Ishikawa (cell line): Measurements from ENCODE around the gene DIP2C.

Source experiments
- CEBPB ChIP-seq: IDR thresholded peaks from 2 replicates; pipeline ENCODE4 v1.6.1; 2012
- CREB1 ChIP-seq: IDR thresholded peaks from 2 replicates; pipeline ENCODE4 v1.6.1; 2012; ENCODE audit warnings: low read depth
- EGR1 ChIP-seq: IDR thresholded peaks from 2 replicates; pipeline ENCODE4 v1.6.1; 2012
- EP300 ChIP-seq: IDR thresholded peaks from 2 replicates; pipeline ENCODE4 v1.6.1; 2012; ENCODE audit warnings: borderline replicate concordance
- FOXM1 ChIP-seq: IDR thresholded peaks from 2 replicates; pipeline ENCODE4 v1.6.1; 2012; ENCODE audit warnings: low read depth, borderline replicate concordance
- MAX ChIP-seq: IDR thresholded peaks from 2 replicates; pipeline ENCODE4 v1.6.1; 2012
- NFIC ChIP-seq: IDR thresholded peaks from 2 replicates; pipeline ENCODE4 v1.6.1; 2012
- RAD21 ChIP-seq: IDR thresholded peaks from 2 replicates; pipeline ENCODE4 v1.6.1; 2012; ENCODE audit warnings: low read depth
- REST ChIP-seq: IDR thresholded peaks from 2 replicates; pipeline ENCODE4 v1.6.1; 2012; ENCODE audit warnings: low read depth, mild to moderate bottlenecking
- TAF1 ChIP-seq: IDR thresholded peaks from 2 replicates; pipeline ENCODE4 v1.6.1; 2012; ENCODE audit warnings: low read depth, mild to moderate bottlenecking
- TCF12 ChIP-seq: IDR thresholded peaks from 2 replicates; pipeline ENCODE4 v1.6.1; 2012; ENCODE audit warnings: low read depth
- TEAD4 ChIP-seq: IDR thresholded peaks from 2 replicates; pipeline ENCODE4 v1.6.1; 2012
- USF1 ChIP-seq: IDR thresholded peaks from 2 replicates; pipeline ENCODE4 v1.6.1; 2012
- YY1 ChIP-seq: IDR thresholded peaks from 2 replicates; pipeline ENCODE4 v1.6.1; 2012; ENCODE audit warnings: low read depth
- ZBTB7A ChIP-seq: IDR thresholded peaks from 2 replicates; pipeline ENCODE4 v1.6.1; 2012; ENCODE audit warnings: low read depth

DIP2C gene

GRCh38 chr10:525565-526315, 163.7 kb downstream of the DIP2C start:
- no peak for TF ChIP-seq EGR1
- no peak for TF ChIP-seq FOXM1
- TF ChIP-seq CREB1: no peak
- no peak for TF ChIP-seq REST
- no peak for TF ChIP-seq TEAD4
- no peak for TF ChIP-seq CEBPB
- no peak for TF ChIP-seq NFIC

- TF ChIP-seq EP300: no peak
- TF ChIP-seq RAD21: no peak
- no peak for TF ChIP-seq ZBTB7A
- no peak for TF ChIP-seq EGR1
- TF ChIP-seq TEAD4: no peak
- no peak for TF ChIP-seq REST
Measured at GRCh38 chr10:523925-524324, 165.5 kb downstream of the DIP2C start.

GRCh38 chr10:522350-522749, 167.1 kb downstream of the DIP2C start:
- TF ChIP-seq TCF12 (no peak), EGR1 (no peak), ZBTB7A (no peak), CEBPB (no peak), EP300 (no peak), FOXM1 (no peak), YY1 (no peak), RAD21 (no peak), NFIC (no peak), USF1 (no peak), TAF1 (no peak), MAX (no peak), CREB1 (no peak), TEAD4 (no peak), REST (no peak)

GRCh38 chr10:521261-522250, 167.9 kb downstream of the DIP2C start:
- TF ChIP-seq TCF12 (no peak), ZBTB7A (no peak), NFIC (no peak), CREB1 (no peak), REST (no peak), RAD21 (no peak), EGR1 (no peak), FOXM1 (no peak), USF1 (no peak), TAF1 (no peak), EP300 (no peak), TEAD4 (no peak), YY1 (no peak), MAX (no peak)
